Endothelial cell of umbilical vein (primary cell): ENCODE data around the gene STUM. TPM values are rescaled to one million over a fixed set of nuclear protein-coding genes. Genes with fewer than 3 reads are reported as not detected.

Experiments
- BruUV-seq: library from RNA; stranded (reverse); fragments of 400-500 nt; replicated peaks from 2 replicates; lab custom pipeline; 2021; lab: Mats Ljungman, UMichigan
- CTCF ChIA-PET: fragments of 300-600, 350-600 bp; sonication (Branson Sonifier 250); formaldehyde crosslinking; loops from one replicate; lab custom pipeline; 2021; ENCODE audit warnings: antibody characterized with exemption, inconsistent platforms; lab: Charles Lee
- POLR2A ChIA-PET: fragments of 300-600, 350-600 bp; sonication (Branson Sonifier 250); formaldehyde crosslinking; loops from one replicate; lab custom pipeline; 2021; ENCODE audit warnings: antibody characterized with exemption, inconsistent platforms; lab: Charles Lee
- DNase-seq: peaks from one replicate; pipeline ENCODE4 v3.0.0-alpha.2; 2011; ENCODE audit warnings: low read depth, low spot score
- FAIRE-seq: peaks from 2 replicates; lab custom pipeline; 2011; peaks lifted over from hg19 to GRCh38; lab: Jason Lieb, UNC
- H2AFZ ChIP-seq: 2 replicates; pipeline ENCODE4 v1.6.0; 2012; ENCODE audit warnings: low read depth, low read length, control low read depth, inconsistent platforms
- H3K27ac ChIP-seq: 2 replicates; pipeline ENCODE4 v1.5.1; 2011; ENCODE audit warnings: low read depth, mild to moderate bottlenecking, control low read depth, low read length, moderate library complexity; ENCODE audit not compliant: insufficient read depth
- H3K27me3 ChIP-seq, 2 experiments: 2 replicates each; pipeline versions ENCODE4 v1.6.0 to v1.6.1; 2011; ENCODE audit warnings: low read length in 2 of 2, mixed read lengths in 1 of 2; ENCODE audit not compliant: control insufficient read depth in 2 of 2, insufficient read depth in 2 of 2
- H3K36me3 ChIP-seq, 2 experiments: 2 replicates in 1 of 2; 3 replicates in 1 of 2; pipeline ENCODE4 v1.5.1; 2011; ENCODE audit warnings: low read length in 2 of 2, mild to moderate bottlenecking in 1 of 2, moderate library complexity in 1 of 2; ENCODE audit not compliant: control insufficient read depth in 2 of 2, insufficient read depth in 2 of 2; ENCODE audit errors: extremely low read depth in 1 of 2
- H3K4me1 ChIP-seq: 3 replicates; pipeline ENCODE4 v1.5.1; 2011; ENCODE audit warnings: mild to moderate bottlenecking, low read length; ENCODE audit not compliant: control insufficient read depth, insufficient read depth; ENCODE audit errors: extremely low read depth
- H3K4me2 ChIP-seq: 2 replicates; pipeline ENCODE4 v1.6.1; 2011; ENCODE audit warnings: low read length, control low read depth, mixed read lengths; ENCODE audit not compliant: insufficient read depth
- H3K4me3 ChIP-seq, 3 experiments: fragments of 200-600 bp in 1 of 3; sonication (generic), shearing (Covaris generic) in 1 of 3; replicated peaks in 1 of 3; 2 replicates each; pipeline ENCODE4 v1.5.1; 2011 to 2016; ENCODE audit warnings: control low read depth in 3 of 3, low read length in 3 of 3, mild to moderate bottlenecking in 2 of 3, inconsistent platforms in 1 of 3, low read depth in 1 of 3, moderate library complexity in 1 of 3; ENCODE audit not compliant: insufficient read depth in 1 of 3
- H3K79me2 ChIP-seq: 2 replicates; pipeline ENCODE4 v1.6.0; 2012; ENCODE audit warnings: low read length, inconsistent platforms; ENCODE audit not compliant: control insufficient read depth, insufficient read depth
- H3K9ac ChIP-seq: replicated peaks from 2 replicates; pipeline ENCODE3; 2011; ENCODE audit warnings: low read length, control low read depth; ENCODE audit not compliant: insufficient read depth; ENCODE audit errors: extremely low read depth
- H3K9me1 ChIP-seq: replicated peaks from 3 replicates; pipeline ENCODE4 v1.6.0; 2011; ENCODE audit warnings: mild to moderate bottlenecking, low read length; ENCODE audit not compliant: control insufficient read depth, insufficient read depth; ENCODE audit errors: extremely low read depth
- H3K9me3 ChIP-seq: replicated peaks from 2 replicates; pipeline ENCODE4 v1.5.1; 2012; ENCODE audit warnings: low read length, inconsistent platforms; ENCODE audit not compliant: control insufficient read depth, insufficient read depth
- H4K20me1 ChIP-seq: replicated peaks from 2 replicates; pipeline ENCODE3; 2011; ENCODE audit warnings: mild to moderate bottlenecking, low read length; ENCODE audit not compliant: control insufficient read depth, insufficient read depth; ENCODE audit errors: extremely low read depth
- CTCF ChIP-seq, 2 donors: IDR thresholded peaks; 1 replicate in 1 of 2; 2 replicates in 1 of 2; pipeline ENCODE4 v1.5.1; 2011; ENCODE audit warnings: low read length in 2 of 2, mild to moderate bottlenecking in 2 of 2, moderate library complexity in 2 of 2, control low read depth in 1 of 2, inconsistent platforms in 1 of 2, low read depth in 1 of 2; ENCODE audit not compliant: insufficient read depth in 1 of 2; ENCODE audit errors: extremely low read depth in 1 of 2
- EZH2 ChIP-seq: IDR thresholded peaks from 2 replicates; pipeline ENCODE4 v1.6.1; 2012; ENCODE audit warnings: borderline replicate concordance, low read depth, mild to moderate bottlenecking, moderate library complexity, low read length, inconsistent platforms; ENCODE audit not compliant: severe bottlenecking
- FOS ChIP-seq: IDR thresholded peaks from 2 replicates; pipeline ENCODE4 v1.6.1; 2011; ENCODE audit warnings: mild to moderate bottlenecking, low read length, moderate library complexity, borderline replicate concordance; ENCODE audit not compliant: insufficient read depth
- GATA2 ChIP-seq: IDR thresholded peaks from 2 replicates; pipeline ENCODE4 v1.7.0; 2011; ENCODE audit warnings: low read depth, mild to moderate bottlenecking, moderate library complexity, mixed read lengths, low read length; ENCODE audit not compliant: insufficient read length, insufficient read depth
- JUN ChIP-seq: IDR thresholded peaks from 2 replicates; pipeline ENCODE4 v1.6.1; 2011; ENCODE audit warnings: borderline replicate concordance, low read depth; ENCODE audit not compliant: insufficient read length, insufficient read depth
- MAX ChIP-seq: IDR thresholded peaks from 2 replicates; pipeline ENCODE4 v1.6.1; 2011; ENCODE audit not compliant: insufficient read depth, insufficient read length
- MYC ChIP-seq: IDR thresholded peaks from one replicate; pipeline ENCODE4 v1.6.1; 2011; ENCODE audit warnings: mild to moderate bottlenecking, low read depth, low read length
- POLR2A ChIP-seq: IDR thresholded peaks from 2 replicates; pipeline ENCODE4 v1.6.1; 2012; ENCODE audit warnings: low read depth, mild to moderate bottlenecking, control low read depth, low read length
- POLR2AphosphoS5 ChIP-seq: IDR thresholded peaks from 2 replicates; pipeline ENCODE4 v1.6.1; 2012; ENCODE audit warnings: low read depth, mild to moderate bottlenecking, control low read depth, low read length, moderate library complexity; ENCODE audit not compliant: insufficient read depth
- dilution Hi-C: fragments of 300-500 bp; cut with MboI; formaldehyde crosslinking; loops from one replicate; pipeline ENCODE4 v1.15.0; 2019; ENCODE audit warnings: low sequenced_read_pairs; ENCODE audit not compliant: extremely low pct_ligation_motif_present
- intact Hi-C: fragments of 100-400 bp; cut with micrococcal nuclease; formaldehyde crosslinking; loops from one replicate; pipeline ENCODE4 v1.10.0; 2022
- polyA plus RNA-seq, 4 experiments: library from polyadenylated mRNA; depleted of rRNA in 3 of 4; stranded (reverse) in 3 of 4; unstranded in 1 of 4; fragments of >200 nt; gene quantifications; 2 replicates each; pipeline versions ENCODE4 v1.2.1 to v1.2.3, GENCODE V29; 2011 to 2012; ENCODE audit warnings: missing spikeins in 1 of 4
- total RNA-seq: library from RNA; stranded (reverse); gene quantifications from 2 replicates; pipeline ENCODE4 v1.2.3, GENCODE V29; 2021

STUM gene
- total and polyA plus RNA-seq, 2 donors (not counting 3 experiments of a cell fraction or from before 2014, with no cell fraction given), result not detected

GRCh38 chr1:226541631-226542622, 6.6 kb upstream of the STUM start:
- Histone ChIP-seq H3K4me2 (no peak overlapping the region), H3K36me3 (no peaks in the 10 kb centered on the region), H2AFZ (no peak overlapping the region), H4K20me1 (no peaks in the 10 kb centered on the region), H3K79me2 (no peaks in the 10 kb centered on the region), H3K27ac (no peak overlapping the region), H3K27me3 (peaks cover 7 to 25% of the 10 kb centered on the region in 2 experiments), H3K9ac (no peak overlapping the region), H3K9me3 (no peaks in the 10 kb centered on the region), H3K4me1 (no peaks in the 10 kb centered on the region), H3K9me1 (no peaks in the 10 kb centered on the region), H3K4me3 (no peak overlapping the region)
- POLR2A ChIA-PET, result interaction anchor here (0.8 kb wide), 1 partner anchor 397 kb away, joined by 3 read pairs; no protein-coding TSS in a partner anchor
- DNase-seq (peak; percentile 13), FAIRE-seq (no peak)
- TF ChIP-seq JUN (no peak), FOS (no peak), MYC (no peak), POLR2A (no peak), CTCF (IDR thresholded peaks at IDR 0.05; ENCODE audit: extremely low read depth in 1 of 2, insufficient read depth in 1 of 2, low read depth in 1 of 2, low read length in 2 of 2) (no peak), GATA2 (no peak), EZH2 (no peak), POLR2AphosphoS5 (no peak), MAX (no peak)
- intact Hi-C loops (no loop called here), dilution Hi-C loops (no loop called here)
- BruUV-seq, result no TSS peak
- CTCF ChIA-PET, result interaction anchor here (0.8 to 1.5 kb wide), 2 partner anchors 20 to 67 kb away, joined by 3 to 6 read pairs; no protein-coding TSS in a partner anchor
